Lung (tissue), 12 donors: Measurements from ENCODE around the gene DTL. TPM values are rescaled to one million over a fixed set of nuclear protein-coding genes. Genes with fewer than 3 reads are reported as not detected.
A peak's percentile ranks its signal among the peaks of the same experiment; 100 is the strongest.

ENCODE experiments used
- ATAC-seq: fragments of 200-7000 bp; cut with Tn5 transposase; one replicate; pipeline ENCODE4 v1.9.1; 2020; ENCODE audit warnings: moderate number of reproducible peaks; ENCODE audit not compliant: insufficient read depth, low FRiP score
- DNase-seq, 3 donors: peaks; one replicate each; pipeline ENCODE4 v3.0.0-alpha.2; 2013 to 2017
- H3K27ac ChIP-seq, 2 donors: one replicate each; pipeline ENCODE4 v1.5.1; 2013; ENCODE audit warnings: mild to moderate bottlenecking in 2 of 2, moderate library complexity in 2 of 2, control low read depth in 1 of 2, inconsistent platforms in 1 of 2, low read depth in 1 of 2, low read length in 1 of 2
- H3K27me3 ChIP-seq, 3 donors: one replicate each; pipeline ENCODE4 v1.5.1; 2013; ENCODE audit warnings: low read length in 2 of 3; ENCODE audit not compliant: control insufficient read depth in 3 of 3, insufficient read depth in 3 of 3
- H3K36me3 ChIP-seq, 4 donors: one replicate each; pipeline ENCODE4 v1.5.1; 2013; ENCODE audit warnings: low read length in 4 of 4, mild to moderate bottlenecking in 1 of 4, moderate library complexity in 1 of 4; ENCODE audit not compliant: control insufficient read depth in 4 of 4, insufficient read depth in 4 of 4
- H3K4me1 ChIP-seq, 5 donors: one replicate each; pipeline ENCODE4 v1.5.1; 2013; ENCODE audit warnings: low read length in 5 of 5, mild to moderate bottlenecking in 2 of 5, moderate library complexity in 1 of 5; ENCODE audit not compliant: control insufficient read depth in 5 of 5, insufficient read depth in 5 of 5
- H3K4me3 ChIP-seq: one replicate; pipeline ENCODE4 v1.5.1; 2013; ENCODE audit warnings: mild to moderate bottlenecking, control low read depth, moderate library complexity
- H3K9ac ChIP-seq, 2 donors: one replicate each; pipeline ENCODE4 v1.5.1; 2013; ENCODE audit warnings: low read length in 2 of 2, control low read depth in 1 of 2; ENCODE audit not compliant: insufficient read depth in 1 of 2
- H3K9me3 ChIP-seq, 4 donors: one replicate each; pipeline ENCODE4 v1.5.1; 2013; ENCODE audit warnings: low read length in 3 of 4, mild to moderate bottlenecking in 1 of 4, moderate library complexity in 1 of 4; ENCODE audit not compliant: control insufficient read depth in 4 of 4, insufficient read depth in 3 of 4
- CTCF ChIP-seq: IDR thresholded peaks from 2 replicates; pipeline ENCODE4 v1.5.1; 2012; ENCODE audit warnings: mild to moderate bottlenecking; ENCODE audit errors: control extremely low read depth, extremely low read depth
- WGBS, 2 donors: extraction: QIAGEN DNeasy Blood & Tissue Kit; methylation state at CpG; one replicate each; pipeline ENCODE4 v1.1.7; 2013; 5-methylcytosine and 5-hydroxymethylcytosine counted together
- polyA plus RNA-seq, 2 donors: library from polyadenylated mRNA; stranded (reverse); fragments of 200-250 nt; gene quantifications; one replicate each; pipeline ENCODE4 v1.2.1, GENCODE V29; 2013
- total RNA-seq, 2 donors: library from RNA; depleted of rRNA in 1 of 2; stranded (reverse); fragments of >200 nt in 1 of 2; gene quantifications; one replicate each; pipeline ENCODE4 v1.2.1, GENCODE V29; 2014 to 2021
- donor health status: control.
- donor health status: control.
- donor health status: Bipolar disorder and iron deficiency.
- donor health status: healthy.
- donor health status: DM: yes; HTN: yes; CAD: no.

The DTL gene
- total and polyA plus RNA-seq, 4 donors, result 1.1 to 27.8 (median 3.4) TPM

DNA sequence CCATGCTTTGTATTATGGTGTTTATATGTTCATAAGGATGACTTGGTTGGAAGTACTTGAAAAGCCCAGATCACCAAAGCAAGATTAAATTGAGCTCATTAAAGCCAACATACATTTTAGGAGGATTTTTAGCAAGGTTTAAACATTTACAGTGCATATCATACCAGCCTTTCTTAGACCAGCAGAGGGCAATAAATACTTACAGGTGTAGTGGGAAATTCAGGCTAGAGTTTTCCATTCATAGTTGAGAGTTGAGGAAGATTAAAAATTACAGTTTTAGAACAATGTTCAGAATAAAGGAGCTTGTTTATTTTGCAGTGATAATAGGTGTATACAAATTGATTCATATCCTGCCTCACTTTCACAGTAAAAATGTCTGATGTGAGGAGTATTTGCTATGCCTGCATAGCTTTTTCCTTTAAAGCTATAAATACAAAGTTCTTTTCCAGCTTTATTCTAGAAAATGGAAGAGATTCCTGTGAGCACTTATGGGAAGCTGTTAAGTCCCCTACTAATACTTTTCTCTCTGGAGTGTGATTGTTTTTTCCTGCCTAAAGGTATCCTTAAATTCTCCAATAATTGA, 35.3 kb downstream of the DTL start:
- Histone ChIP-seq H3K27me3 (no peaks in the 10 kb centered on the region), H3K4me3 (no peak overlapping the region), H3K9me3 (no peaks in the 10 kb centered on the region), H3K27ac (no peak overlapping the region), H3K9ac (no peak overlapping the region), H3K4me1 (peaks cover 0 to 7% (median 0%) of the 10 kb centered on the region in 5 donors), H3K36me3 (peaks cover 0 to 7% (median 0%) of the 10 kb centered on the region in 4 donors)
- ATAC-seq, result no peak
- DNase-seq, result peak in 2 of 3 donors; percentile 68 to 77
- peak; percentile 80 for TF ChIP-seq CTCF

- peaks cover 0 to 8% (median 0%) of the 10 kb centered on the region in 5 donors for H3K4me1 ChIP-seq
- ATAC-seq, result peak; percentile 58
- TF ChIP-seq CTCF, result no peak
Observed at GRCh38 chr1:212072047-212072446, 36.5 kb downstream of the DTL start.

GRCh38 chr1:212073490-212073889, 37.9 kb downstream of the DTL start:
- ATAC-seq (no peak), DNase-seq (no peak)
- Histone ChIP-seq H3K9me3 (no peaks in the 10 kb centered on the region), H3K9ac (no peak overlapping the region), H3K27ac (no peak overlapping the region), H3K4me1 (peaks cover 0 to 10% (median 0%) of the 10 kb centered on the region in 5 donors), H3K36me3 (no peaks in the 10 kb centered on the region), H3K27me3 (no peaks in the 10 kb centered on the region), H3K4me3 (no peak overlapping the region)
- no peak for TF ChIP-seq CTCF
- 91 to 95% methylated on average over 1 of the region's 1 CpG for WGBS, 2 donors

More at GRCh38 chr1:212072047-212072446, 36.5 kb downstream of the DTL start:
- no peak overlapping the region for H3K27ac ChIP-seq
- no peaks in the 10 kb centered on the region for H3K36me3 ChIP-seq
- WGBS, 2 donors, result 75 to 85% methylated on average over 1 of the region's 1 CpG
- H3K4me3 ChIP-seq, result no peak overlapping the region
- no peaks in the 10 kb centered on the region for H3K9me3 ChIP-seq
- peak in 2 of 3 donors; percentile 23 to 53 for DNase-seq
- no peaks in the 10 kb centered on the region for H3K27me3 ChIP-seq
- H3K9ac ChIP-seq, result no peak overlapping the region

- ATAC-seq (no peak), DNase-seq (no peak)
- Histone ChIP-seq H3K9ac (no peak overlapping the region), H3K36me3 (no peaks in the 10 kb centered on the region), H3K27me3 (no peaks in the 10 kb centered on the region), H3K27ac (peak overlapping the region in 1 of 2 donors; percentile 88), H3K4me3 (no peak overlapping the region), H3K9me3 (no peaks in the 10 kb centered on the region), H3K4me1 (peaks cover 0 to 13% (median 0%) of the 10 kb centered on the region in 5 donors)
- 82 to 89% methylated on average over 3 of the region's 3 CpGs for WGBS, 2 donors
- no peak for TF ChIP-seq CTCF
Observed at GRCh38 chr1:212074313-212074712, 38.8 kb downstream of the DTL start.
